GM19328 (cell line): ENCODE results near the gene ZDHHC3.

Experiments used
- ATAC-seq: cut with Tn5 transposase; IDR thresholded peaks from one replicate; pipeline ENCODE4 v1.9.1; 2021; ENCODE audit warnings: mild to moderate bottlenecking, moderate library complexity; ENCODE audit not compliant: unreplicated experiment

Gene ZDHHC3

DNA sequence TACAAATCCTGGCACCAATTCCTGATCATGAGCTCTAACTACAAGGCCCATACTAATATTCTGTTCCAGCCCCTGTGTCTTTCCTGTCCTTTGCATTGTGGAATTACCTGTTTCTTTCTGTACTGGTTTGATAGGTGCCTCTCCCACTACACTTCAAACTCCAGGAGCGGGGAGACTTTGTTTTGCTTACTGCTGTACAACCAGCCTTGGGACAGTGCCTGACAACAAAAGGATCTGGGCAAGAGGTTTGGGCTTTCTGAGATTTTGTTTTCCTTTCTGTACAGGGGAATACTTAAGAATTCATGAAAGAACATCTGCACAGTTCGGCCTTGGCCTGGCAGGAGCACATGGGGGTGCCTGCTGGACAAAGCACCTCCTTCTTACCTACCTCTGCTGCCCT lies 45.1 kb downstream of the ZDHHC3 start:
- ATAC-seq, result no peak

DNA sequence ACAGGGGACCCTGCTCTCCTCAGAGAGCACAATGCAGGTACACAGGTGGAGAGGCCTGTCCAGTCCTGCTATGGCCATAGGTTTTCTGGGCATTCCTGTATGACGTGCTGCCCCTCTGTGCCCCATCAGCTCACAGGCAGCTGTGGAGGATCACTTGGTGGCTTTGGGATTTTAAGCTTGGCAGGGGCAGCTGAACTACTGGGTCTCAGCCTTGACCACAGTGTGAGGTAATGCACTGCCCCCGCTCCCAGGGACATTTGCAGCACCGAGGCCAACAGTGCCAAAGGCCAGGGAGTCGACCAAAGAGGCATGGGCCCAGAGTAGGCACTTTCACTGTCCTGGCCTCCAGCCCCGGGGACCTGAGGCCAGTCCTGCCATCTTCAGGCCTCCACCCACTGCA lies 46.2 kb downstream of the ZDHHC3 start:
- no peak for ATAC-seq

DNA sequence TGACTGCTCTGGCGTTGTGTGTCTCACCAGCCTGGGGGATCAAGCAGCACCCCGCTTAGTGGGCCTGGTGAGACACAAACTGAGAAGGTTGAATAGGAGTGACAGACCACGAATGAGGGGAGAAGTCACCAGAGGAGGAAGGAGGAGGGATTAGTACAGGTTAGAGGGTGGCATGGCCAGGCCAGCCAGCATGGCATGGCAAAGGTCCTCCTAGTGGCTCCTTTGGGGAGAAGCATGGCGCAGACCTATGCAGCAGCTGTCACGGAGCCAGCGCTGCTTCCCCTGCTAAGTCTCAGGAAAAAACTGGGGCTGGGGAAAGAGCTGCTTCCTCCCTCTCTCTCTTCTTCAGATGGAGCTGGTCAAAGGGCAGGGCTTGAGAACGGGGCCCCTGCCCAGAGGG lies 48.6 kb downstream of the ZDHHC3 start:
- ATAC-seq, result no peak

DNA sequence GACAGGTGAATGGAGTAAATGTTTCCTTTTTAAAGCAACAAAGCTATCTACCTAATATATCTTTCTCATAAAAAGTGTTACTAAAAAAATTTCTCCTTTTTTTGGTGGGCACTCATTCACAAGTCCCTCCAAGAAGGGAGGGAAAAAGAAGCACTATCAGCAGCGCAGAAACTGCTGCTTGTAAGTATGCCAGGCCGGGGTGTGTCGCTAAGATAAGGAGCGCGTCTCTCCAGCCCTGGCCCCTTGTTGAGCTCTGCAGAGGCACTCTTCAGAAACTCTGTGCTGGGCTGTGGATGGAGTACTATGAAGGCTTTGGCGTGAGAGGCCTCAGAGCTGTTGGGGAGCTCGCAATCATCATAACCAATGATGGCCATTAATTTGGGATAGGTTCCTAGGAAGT lies 49.1 kb downstream of the ZDHHC3 start:
- ATAC-seq, result no peak

DNA sequence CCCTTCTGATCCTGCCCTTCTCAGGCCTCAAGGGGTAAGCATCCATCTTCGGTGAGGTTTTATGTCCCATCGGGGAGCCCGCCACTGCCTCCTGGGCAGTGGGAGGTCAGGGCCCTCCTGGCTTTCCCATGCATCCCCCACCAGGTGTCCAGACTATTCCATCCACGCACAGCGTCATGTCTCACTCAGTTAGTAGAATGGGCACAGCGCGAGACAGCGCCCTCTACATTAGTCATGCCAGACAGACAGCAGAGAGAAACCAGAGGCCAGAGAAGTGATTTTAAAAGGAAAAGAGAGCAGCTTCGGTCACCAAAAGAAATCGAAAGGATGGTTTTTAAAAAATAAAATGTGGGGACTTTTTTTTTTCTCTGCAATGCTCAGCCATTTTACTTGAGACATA lies 49.8 kb downstream of the ZDHHC3 start:
- ATAC-seq, result no peak

DNA sequence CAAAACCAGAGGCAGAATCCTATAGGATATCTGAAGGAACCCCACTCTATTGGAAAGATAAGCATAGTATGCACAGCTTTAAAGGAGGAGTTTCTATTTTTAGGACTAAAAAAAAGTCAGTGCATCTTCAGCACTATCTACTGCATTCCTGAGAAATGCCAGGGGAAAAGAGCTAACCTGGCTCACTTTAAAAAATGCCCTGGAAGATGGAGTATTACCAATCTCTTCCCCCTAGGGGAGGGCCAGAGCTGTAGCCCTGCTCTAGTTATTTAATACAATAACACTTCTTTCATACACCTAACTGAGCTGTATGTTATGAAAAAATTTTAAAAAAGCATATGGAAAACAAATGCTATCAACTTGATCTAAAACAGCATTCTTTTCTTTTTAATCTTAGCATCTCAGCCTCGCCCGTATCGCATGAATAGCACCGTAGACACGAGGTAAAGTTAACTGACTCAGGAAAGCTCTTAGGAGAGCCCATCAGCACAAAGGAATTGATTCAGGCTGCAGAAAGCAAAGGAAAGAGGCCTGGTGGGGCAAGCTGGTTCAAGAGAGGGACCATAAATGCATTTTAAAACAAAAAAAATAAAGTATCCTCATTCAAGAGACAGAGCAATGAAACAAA lies 51.4 kb downstream of the ZDHHC3 start:
- ATAC-seq, result no peak

DNA sequence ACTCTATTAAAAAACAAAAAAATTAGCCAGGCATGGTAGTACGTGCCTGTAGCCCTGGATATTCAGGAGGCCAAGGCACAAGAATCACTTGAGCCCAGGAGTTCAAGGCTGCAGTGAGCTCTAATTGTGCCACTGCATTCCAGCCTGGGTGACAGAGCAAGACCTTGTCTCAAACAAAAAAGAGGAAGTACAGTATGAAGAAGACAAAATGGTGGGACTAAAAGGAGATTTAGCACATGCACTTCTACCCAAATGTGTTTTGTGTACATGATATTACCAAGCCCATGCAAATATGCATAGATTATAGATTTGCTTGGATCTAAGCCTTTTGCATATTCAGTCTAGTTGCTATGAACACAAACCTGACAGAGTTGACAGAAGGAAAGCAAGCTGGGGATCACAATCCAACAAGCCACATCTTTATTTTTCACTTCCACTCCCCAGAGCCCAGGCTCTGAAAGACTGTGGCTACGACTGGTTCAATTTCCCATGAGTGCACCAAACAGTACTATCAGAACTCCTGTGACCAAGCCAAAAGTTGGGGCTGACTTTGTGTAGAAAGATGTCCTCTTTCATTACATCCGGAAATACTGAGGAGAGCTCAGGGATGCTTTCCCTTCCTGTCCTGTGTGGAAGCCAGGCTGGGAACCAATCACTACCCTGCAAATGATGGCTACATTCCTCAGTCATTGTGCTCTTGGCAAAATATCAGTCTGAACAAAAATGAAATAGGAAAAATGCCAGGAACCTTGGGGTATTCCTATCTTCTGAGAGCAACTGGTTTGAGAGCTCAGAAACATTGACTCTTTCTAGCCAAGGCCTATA lies 52.1 kb downstream of the ZDHHC3 start:
- no peak for ATAC-seq

DNA sequence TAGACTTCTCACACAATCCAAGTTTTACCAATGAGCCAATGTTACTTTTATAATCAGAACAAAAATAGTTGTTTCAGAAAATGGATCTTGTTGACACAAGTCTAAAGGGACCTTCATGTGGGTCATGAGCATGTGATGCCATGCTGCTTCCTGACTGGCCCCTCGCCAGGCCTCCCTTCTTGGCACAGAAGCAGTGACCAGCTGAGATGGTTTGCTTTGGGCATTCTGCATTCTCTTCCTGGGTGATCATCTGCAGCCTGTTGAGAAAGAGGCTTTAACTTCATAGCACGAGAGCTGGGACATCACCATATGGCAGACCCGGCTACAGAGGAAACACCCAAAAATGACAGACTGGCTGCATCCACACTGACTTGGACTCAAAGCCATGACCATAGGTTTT lies 55.9 kb downstream of the ZDHHC3 start:
- no peak for ATAC-seq

DNA sequence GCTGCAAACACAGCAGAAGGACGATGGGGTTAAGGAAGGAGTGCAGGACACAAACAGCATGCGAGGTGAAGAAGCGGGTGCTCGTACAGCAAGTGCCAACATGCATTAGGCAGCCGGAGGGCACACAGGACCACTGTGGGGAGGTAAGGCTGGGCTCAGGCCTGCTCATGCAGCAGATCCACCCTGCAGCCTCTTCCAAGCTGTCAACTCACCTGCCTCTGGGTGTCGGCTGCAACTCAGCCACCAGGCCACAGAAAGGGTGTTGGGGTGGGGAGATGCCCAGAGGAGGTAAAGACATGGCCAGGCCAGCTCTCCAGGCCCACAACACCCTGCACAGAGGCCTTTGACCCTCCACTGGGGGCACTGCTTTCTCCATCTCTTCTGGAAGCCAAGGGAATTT lies 57.4 kb downstream of the ZDHHC3 start:
- no peak for ATAC-seq

DNA sequence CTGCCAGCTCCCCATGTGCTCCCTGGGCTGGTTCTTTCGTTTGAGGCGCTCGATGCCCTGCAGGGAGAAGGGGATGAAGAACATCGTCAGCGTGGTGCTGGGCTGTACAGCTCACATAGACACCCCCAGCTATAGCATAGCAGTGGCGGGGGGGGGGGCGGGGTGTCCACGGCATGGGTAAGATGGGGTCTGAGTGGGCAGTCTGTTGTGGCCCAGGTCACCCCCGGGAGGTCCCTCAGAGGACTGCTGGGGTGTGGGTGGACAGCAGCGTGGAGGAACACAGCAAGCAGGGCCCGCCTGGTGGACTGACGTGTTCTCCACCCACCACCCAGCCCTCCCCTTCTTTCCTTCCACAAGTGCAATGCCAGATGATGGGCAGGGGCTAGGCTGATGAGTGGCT lies 57.9 kb downstream of the ZDHHC3 start:
- ATAC-seq, result no peak

DNA sequence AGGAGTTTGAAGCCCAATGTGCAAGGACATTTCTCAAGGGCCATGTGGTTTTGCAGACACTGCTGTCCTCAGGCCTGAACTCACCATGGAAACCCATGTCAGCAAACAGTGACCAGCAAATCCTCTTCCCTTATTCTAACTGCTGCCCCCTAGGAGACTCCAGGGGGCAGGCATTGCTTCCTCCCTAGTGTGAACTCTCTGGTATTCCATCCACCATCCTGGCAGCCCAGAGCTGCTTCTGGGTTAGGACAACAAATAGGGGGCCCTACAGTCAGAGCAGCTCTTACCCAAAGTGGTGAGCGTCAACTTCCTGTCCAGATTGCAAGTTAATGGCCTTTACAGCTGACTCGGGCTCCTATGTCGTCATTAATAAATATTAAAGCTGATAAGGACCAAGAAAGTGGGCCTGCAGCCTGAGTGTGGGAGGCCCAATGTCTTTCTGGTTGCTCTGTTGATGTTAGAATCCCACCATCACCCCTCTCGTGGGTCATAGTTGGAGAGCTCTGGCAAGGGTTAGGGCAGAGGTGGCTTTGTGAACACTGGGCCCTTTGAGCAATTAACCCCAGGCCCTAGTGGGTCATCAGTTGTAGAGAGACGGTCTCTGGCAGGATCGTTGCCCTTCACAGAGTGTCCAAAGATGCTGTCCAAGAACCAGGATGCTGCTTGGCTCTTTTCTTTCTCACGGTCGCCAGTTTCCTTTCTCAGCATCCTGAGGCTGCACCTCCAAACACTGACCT lies 60.1 kb downstream of the ZDHHC3 start:
- no peak for ATAC-seq

DNA sequence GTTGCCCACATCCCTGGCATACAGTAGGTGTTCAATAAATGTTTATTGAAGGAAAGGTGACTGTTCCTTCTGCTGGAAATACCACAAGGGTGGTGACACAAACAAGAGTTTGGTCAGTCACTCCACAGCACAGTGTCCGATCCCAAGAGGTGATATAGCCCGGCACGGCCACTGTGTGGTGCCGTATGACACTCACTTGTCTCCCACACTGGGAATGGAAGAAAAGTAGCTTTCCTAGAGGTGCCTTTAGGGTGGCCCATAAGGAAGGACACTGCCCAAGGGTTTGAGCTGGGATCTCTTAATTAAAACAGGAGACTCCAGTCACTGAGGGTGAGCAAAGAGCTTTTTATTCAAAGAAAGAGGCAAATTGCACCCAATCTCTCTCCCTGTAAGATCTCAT lies 61.0 kb downstream of the ZDHHC3 start:
- no peak for ATAC-seq

DNA sequence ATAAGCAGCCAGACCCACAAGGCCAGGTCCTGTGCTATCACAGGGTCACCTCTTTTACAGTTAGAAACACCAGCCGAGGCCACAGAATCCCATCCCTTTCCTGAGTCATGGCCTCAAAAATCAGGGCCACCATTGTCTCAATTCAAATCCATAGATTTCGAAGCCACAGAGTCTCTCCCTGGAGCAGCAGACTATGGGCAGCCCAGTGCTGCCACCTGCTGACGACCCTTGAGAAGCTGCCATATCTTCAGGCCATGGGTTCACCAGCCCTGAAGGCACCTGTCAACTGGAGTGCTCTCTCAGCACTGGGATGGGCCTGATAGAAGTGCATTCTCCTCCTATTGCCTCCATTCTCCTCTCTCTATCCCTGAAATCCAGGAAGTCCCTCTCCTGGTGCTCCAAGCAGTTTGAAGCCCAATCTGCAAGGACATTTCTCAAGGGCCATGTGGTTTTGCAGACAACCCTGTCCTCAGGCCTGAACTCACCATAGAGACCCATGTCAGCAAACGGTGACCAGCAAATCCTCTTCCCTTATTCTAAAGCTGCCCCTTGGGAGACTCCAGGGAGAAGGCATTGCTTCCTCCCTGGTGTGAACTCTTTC lies 62.0 kb downstream of the ZDHHC3 start:
- no peak for ATAC-seq

DNA sequence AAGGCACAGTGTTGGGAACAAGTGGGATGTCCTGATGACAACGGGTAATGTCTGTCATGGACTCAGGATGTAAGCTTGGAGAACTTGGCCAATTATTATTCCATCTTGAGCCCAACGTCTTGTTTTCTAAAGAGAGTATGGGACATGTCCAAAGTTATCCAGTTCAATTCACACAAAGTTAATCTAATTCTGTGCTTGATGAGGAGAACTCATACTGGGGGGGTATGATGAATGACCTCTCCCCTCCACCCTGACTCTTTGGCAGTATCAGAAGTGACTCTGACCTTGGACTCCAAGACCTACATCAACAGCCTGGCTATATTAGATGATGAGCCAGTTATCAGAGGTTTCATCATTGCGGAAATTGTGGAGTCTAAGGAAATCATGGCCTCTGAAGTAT lies 65.3 kb downstream of the ZDHHC3 start:
- ATAC-seq, result no peak

DNA sequence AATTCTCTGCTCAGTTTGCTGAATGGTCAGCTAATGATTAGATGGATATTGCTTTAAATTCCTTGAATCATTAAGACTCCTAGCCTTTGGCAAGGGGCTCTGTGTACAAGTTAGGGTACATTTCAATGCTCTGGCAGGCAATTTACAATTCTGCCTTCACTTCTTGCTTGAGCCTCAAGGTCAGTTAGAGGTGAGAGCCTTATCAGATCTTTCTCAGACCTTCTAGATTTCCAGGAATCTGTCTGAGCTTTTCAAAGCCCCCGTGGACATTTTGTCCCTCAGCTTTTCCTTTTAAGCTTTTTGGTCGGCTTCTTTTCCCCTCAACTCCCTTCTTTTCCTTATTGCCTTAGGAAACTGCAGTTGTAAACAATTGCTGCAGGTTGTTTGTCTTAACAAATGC lies 66.9 kb downstream of the ZDHHC3 start:
- no peak for ATAC-seq

DNA sequence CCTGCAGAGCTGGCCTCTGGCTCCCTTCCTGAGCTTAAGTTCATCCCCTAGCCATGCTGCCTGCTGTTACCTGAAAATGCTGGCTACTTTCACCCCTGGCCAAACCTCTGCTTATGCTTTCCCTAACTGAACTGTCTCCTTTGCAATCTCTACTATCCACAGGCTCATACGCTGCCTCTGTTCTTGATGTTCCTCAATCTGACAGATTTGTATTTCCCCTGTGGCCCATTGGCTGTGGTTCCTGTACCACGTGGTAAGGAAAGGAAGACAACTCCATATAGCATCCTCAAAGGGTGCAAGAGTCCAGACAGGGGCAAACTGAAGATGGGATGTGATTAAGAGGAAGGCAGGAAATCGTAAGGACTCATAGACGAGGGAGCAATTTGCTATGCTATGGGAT lies 68.4 kb downstream of the ZDHHC3 start:
- ATAC-seq, result no peak

DNA sequence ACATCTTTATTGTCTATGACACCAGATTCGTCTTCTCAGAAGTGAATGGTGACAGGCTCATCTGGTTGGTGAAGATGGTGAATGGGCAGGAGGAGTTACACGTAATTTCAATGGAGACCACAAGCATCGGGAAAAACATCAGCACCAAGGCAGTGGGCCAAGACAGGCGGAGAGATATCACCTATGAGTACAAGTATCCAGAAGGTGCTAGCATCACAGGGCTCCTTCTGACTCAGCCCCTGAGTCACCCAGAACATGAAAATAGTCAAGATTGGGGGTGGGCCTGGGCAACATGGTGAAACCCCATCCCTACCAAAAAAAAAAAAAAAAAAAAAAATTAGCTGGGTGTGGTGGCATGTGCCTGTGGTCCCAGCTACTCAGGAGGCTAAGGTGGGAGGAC lies 69.0 kb downstream of the ZDHHC3 start:
- ATAC-seq, result no peak

DNA sequence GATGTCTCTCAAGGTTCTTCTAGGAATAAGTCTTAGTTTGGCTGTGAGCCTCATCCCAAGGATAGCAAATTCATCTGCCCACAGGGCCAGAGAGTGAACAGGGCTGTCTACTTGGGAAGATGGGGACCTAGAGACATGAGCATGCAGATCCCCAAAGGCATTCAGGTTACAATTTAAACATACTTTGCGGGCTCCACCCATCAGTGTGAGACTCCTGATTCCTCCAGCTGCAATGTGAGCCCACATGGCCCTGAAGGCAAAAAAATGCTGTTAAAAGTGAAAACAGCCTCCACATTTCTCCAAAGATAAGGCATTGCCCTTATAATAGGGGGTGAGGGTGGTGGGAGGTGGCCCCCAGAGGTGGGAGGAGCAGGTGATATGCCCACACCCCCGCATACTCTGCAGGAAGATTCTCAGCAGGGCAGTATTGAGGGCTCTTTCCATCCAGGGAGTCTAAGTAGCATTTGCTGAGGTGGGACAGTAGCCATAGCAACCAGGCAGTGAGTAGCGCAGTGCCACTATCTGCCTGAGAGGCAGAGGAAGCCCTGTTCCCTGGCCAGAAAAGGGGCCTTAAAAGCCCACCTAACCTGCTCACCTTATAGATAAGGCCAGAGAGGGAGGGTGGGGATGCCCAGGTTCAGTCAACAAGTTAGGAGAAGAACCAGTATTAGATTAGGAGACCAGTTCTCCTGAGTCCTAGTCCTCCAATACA lies 70.4 kb downstream of the ZDHHC3 start:
- no peak for ATAC-seq

DNA sequence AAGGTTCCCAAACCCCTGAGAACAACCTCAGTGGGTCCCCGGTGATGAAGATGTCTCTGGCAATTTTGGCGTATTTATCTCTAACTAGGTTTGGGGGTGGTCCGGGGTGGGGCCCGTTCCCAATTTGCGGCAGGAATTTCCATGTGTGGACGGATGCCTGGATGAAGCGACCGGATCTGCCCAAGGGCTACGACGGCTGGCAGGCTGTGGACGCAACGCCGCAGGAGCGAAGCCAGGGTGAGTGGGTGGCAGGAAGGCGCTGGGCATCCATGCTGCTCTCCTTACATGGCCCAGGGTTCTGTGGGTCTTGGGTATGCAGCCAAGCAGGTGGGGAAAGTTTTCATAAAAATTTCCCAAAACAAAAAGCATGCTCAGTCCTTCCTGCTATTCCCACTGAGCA lies 72.2 kb downstream of the ZDHHC3 start:
- ATAC-seq, result no peak

DNA sequence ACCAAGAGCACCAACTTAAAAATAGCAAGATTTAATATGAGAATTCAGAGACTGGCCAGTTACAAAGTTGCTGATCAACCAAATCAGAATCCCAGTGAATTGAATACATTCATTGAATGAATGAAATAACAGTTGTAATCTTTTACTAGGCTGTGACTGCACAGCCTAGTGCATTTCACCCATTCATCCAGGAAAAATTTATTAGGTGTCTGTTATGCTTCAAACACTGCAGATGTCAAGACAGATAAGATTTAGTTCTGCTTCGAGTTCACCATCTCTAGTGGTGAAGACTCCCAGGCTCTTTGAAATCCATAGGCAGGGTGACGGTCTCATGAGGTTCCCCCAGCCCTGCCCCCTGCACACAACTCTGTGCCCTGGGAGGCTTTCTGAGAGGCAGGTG lies 72.7 kb downstream of the ZDHHC3 start:
- ATAC-seq, result no peak

DNA sequence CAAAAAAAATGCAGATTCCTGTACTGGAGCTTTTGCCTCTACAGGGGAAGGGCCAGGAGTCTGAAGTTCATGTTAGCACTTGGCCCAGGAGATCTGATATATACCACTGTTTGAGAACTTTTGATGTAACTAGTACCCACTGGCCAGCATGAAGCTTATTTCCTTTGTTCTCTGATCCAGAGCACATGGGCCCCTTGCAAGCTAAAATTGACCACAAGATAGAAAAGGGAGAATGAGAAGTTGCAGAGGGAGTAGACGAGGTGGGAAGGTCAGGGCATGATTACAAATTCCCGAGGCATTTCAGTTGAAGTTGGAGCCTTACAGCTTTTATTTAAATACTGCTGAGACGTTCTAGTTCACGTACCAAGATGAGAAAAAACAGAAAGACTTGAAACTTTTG lies 73.3 kb downstream of the ZDHHC3 start:
- ATAC-seq, result no peak
